ENCODE measurements around the gene MYO18B. TPM values are rescaled to one million over a fixed set of nuclear protein-coding genes. Genes with fewer than 3 reads are reported as not detected.

MYO18B gene
- total RNA-seq, 2 experiments from 2014 or later, result 0.11 to 0.22 TPM

GRCh38 chr22:25930788-25931310, 188.9 kb downstream of the MYO18B start:
- Mint-ChIP-seq H3K36me3 (ENCODE audit: low read depth) (no peaks in the 10 kb centered on the region), H3K9me3 (peaks cover 7% of the 10 kb centered on the region), H3K27me3 (peaks cover 30% of the 10 kb centered on the region), H3K4me1 (ENCODE audit: low read depth) (no peaks in the 10 kb centered on the region), H3K27ac (no peak overlapping the region), H3K4me3 (no peak overlapping the region)
- peaks cover 8 to 12% of the 10 kb centered on the region in 2 experiments for H3K27me3 ChIP-seq (ENCODE audit: control insufficient read depth in 1 of 2, insufficient read depth in 2 of 2, low read length in 2 of 2)
- intact Hi-C loops (cut with DNase I, micrococcal nuclease), result no loop called here
- ATAC-seq (ENCODE audit: poor library complexity) (no peak), DNase-seq (no peak)
- TF ChIP-seq, protein P1, sequence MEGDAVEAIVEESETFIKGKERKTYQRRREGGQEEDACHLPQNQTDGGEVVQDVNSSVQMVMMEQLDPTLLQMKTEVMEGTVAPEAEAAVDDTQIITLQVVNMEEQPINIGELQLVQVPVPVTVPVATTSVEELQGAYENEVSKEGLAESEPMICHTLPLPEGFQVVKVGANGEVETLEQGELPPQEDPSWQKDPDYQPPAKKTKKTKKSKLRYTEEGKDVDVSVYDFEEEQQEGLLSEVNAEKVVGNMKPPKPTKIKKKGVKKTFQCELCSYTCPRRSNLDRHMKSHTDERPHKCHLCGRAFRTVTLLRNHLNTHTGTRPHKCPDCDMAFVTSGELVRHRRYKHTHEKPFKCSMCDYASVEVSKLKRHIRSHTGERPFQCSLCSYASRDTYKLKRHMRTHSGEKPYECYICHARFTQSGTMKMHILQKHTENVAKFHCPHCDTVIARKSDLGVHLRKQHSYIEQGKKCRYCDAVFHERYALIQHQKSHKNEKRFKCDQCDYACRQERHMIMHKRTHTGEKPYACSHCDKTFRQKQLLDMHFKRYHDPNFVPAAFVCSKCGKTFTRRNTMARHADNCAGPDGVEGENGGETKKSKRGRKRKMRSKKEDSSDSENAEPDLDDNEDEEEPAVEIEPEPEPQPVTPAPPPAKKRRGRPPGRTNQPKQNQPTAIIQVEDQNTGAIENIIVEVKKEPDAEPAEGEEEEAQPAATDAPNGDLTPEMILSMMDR (IDR thresholded peaks at IDR 0.05), result no peak
- POLR2A ChIA-PET, result no interaction called here
- H3K36me3 ChIP-seq (ENCODE audit: insufficient read depth, low read length), result no peaks in the 10 kb centered on the region
- H3K27ac ChIP-seq (ENCODE audit: low read depth in 1 of 2, low read length in 2 of 2), result no peak overlapping the region
- CTCF ChIA-PET, result no interaction called here
- peaks cover 0 to 9% of the 10 kb centered on the region in 2 experiments for H3K9me3 ChIP-seq (ENCODE audit: control insufficient read depth in 1 of 2, insufficient read depth in 1 of 2, low read length in 2 of 2)
- H3K4me1 ChIP-seq (ENCODE audit: insufficient read depth, low read length), result no peaks in the 10 kb centered on the region
- H3K4me3 ChIP-seq (ENCODE audit: low read length), result no peak overlapping the region

- no peaks in the 10 kb centered on the region for H3K36me3 ChIP-seq (ENCODE audit: insufficient read depth, low read length)
- no peak for ATAC-seq (ENCODE audit: poor library complexity)
- TF ChIP-seq, protein P1 (IDR thresholded peaks at IDR 0.05), result no peak
- H3K9me3 ChIP-seq (ENCODE audit: control insufficient read depth in 1 of 2, insufficient read depth in 1 of 2, low read length in 2 of 2), result peaks cover 3 to 9% of the 10 kb centered on the region in 2 experiments
- ChIA-PET POLR2A (no interaction called here), CTCF (no interaction called here)
- H3K27ac ChIP-seq (ENCODE audit: low read depth in 1 of 2, low read length in 2 of 2), result no peak overlapping the region
- Mint-ChIP-seq H3K36me3 (ENCODE audit: low read depth) (no peaks in the 10 kb centered on the region), H3K4me3 (no peak overlapping the region), H3K4me1 (ENCODE audit: low read depth) (no peaks in the 10 kb centered on the region), H3K9me3 (peaks cover 7% of the 10 kb centered on the region), H3K27me3 (peaks cover 23% of the 10 kb centered on the region), H3K27ac (no peak overlapping the region)
- no peaks in the 10 kb centered on the region for H3K4me1 ChIP-seq (ENCODE audit: insufficient read depth, low read length)
- DNase-seq, result no peak
- H3K4me3 ChIP-seq (ENCODE audit: low read length), result no peak overlapping the region
- H3K27me3 ChIP-seq (ENCODE audit: control insufficient read depth in 1 of 2, insufficient read depth in 2 of 2, low read length in 2 of 2), result peaks cover 9 to 12% of the 10 kb centered on the region in 2 experiments
- intact Hi-C loops (cut with DNase I, micrococcal nuclease), result no loop called here
These were observed 191.3 kb downstream of the MYO18B start for GRCh38 chr22:25933158-25933788.

- CTCF ChIA-PET, result no interaction called here
- POLR2A ChIA-PET, result no interaction called here
- no peak overlapping the region for H3K27ac Mint-ChIP-seq
- intact Hi-C loops (cut with DNase I, micrococcal nuclease), result no loop called here
- Histone ChIP-seq H3K4me1 (ENCODE audit: insufficient read depth, low read length) (no peaks in the 10 kb centered on the region), H3K9me3 (ENCODE audit: control insufficient read depth in 1 of 2, insufficient read depth in 1 of 2, low read length in 2 of 2) (peaks cover 3 to 9% of the 10 kb centered on the region in 2 experiments), H3K27me3 (ENCODE audit: control insufficient read depth in 1 of 2, insufficient read depth in 2 of 2, low read length in 2 of 2) (peaks cover 8 to 12% of the 10 kb centered on the region in 2 experiments), H3K4me3 (ENCODE audit: low read length) (no peak overlapping the region), H3K27ac (ENCODE audit: low read depth in 1 of 2, low read length in 2 of 2) (no peak overlapping the region), H3K36me3 (ENCODE audit: insufficient read depth, low read length) (no peaks in the 10 kb centered on the region)
- TF ChIP-seq, protein P1 (IDR thresholded peaks at IDR 0.05), result no peak
- peaks cover 28% of the 10 kb centered on the region for H3K27me3 Mint-ChIP-seq
- no peak overlapping the region for H3K4me3 Mint-ChIP-seq
- no peaks in the 10 kb centered on the region for H3K4me1 Mint-ChIP-seq (ENCODE audit: low read depth)
- DNase-seq (no peak), ATAC-seq (ENCODE audit: poor library complexity) (no peak)
- H3K36me3 Mint-ChIP-seq (ENCODE audit: low read depth), result no peaks in the 10 kb centered on the region
- peaks cover 11% of the 10 kb centered on the region for H3K9me3 Mint-ChIP-seq
These were observed 193.5 kb downstream of the MYO18B start for GRCh38 chr22:25935266-25936058.

All from CD4-positive, alpha-beta T cell (primary cell).